Tongue (tissue), 2 donors: ENCODE data around the gene ANK3. TPM values are rescaled to one million over a fixed set of nuclear protein-coding genes. Genes with fewer than 3 reads are reported as not detected.
A peak's percentile ranks its signal among the peaks of the same experiment; 100 is the strongest.

Experiments
- DNase-seq: peaks from one replicate; pipeline ENCODE4 v3.0.0-alpha.2; 2015
- total RNA-seq: library from RNA; depleted of rRNA; stranded (reverse); fragments of >200 nt; gene quantifications from one replicate; pipeline ENCODE4 v1.2.3, GENCODE V29; 2014

Gene ANK3
- total RNA-seq, 1 donor from 2014 or later: 148 TPM

DNA sequence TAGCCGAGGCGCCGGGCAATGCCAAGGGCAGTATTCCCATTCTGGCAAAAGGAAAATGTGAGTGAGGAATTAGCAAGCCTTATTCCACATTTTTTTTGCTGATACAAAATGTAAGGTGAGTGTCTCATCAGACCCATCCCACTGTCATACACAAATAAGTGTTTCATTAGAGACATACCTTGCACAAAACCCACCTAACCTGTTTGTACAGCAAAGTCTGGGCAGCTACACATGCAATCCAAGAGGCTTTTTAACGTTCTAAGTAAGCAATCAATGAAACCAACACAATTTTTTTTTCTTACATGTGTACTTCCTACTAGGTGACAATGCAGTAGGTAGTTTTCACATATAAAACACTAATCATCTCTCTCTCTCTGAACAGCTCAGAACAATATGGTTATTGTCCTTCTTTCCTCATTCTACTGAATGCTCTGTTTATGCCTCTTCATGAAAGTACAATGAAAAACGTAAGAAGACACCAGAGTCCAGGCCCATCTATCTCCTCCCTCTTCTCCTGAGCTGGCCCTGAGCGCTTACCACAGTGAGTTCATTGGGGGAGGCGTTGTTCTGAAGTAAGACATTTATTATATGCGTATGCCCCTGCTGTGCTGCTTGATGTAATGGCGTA lies 217.2 kb downstream of the ANK3 start:
- DNase-seq: peak; percentile 48

GRCh38 chr10:60171436-60172013 lies 218.2 kb downstream of the ANK3 start:
- DNase-seq: no peak

DNA sequence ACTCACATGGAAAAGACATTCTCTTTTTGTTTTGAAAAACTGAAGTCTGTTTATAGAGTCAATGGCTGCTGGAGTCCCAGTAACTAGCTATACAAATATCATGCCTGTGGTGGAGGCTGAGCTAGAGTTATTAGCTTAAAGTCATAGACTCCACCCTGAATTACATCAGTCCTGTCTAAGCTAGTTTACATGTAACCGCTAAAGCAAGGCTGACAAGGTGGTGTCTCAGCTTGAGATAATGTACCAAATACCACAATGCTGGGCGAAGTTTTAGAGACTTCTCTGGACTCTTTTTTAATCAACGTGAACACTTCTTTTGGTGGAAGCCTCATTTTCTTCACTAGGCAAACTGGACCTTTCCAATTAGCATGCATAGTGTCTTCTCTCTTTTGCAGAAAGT lies 219.4 kb downstream of the ANK3 start:
- DNase-seq: peak; percentile 21

DNA sequence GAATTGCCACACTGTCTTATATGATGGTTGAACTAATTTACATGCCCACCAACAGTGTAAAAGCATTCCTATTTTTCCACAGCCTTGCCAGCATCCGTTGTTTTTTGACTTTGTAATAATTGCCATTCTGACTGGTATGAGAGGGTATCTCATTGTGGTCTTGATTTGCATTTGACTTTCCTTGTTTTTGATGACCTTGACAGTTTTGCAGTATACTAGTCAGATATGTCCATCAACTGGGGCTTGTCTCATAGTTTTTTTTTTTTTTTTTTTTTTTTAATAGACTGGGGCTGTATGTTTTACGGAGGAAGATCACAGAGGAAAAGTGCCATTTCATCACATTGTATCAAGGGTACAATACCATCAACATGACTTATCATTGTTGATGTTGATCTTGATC lies 220.6 kb downstream of the ANK3 start:
- DNase-seq: no peak

DNA sequence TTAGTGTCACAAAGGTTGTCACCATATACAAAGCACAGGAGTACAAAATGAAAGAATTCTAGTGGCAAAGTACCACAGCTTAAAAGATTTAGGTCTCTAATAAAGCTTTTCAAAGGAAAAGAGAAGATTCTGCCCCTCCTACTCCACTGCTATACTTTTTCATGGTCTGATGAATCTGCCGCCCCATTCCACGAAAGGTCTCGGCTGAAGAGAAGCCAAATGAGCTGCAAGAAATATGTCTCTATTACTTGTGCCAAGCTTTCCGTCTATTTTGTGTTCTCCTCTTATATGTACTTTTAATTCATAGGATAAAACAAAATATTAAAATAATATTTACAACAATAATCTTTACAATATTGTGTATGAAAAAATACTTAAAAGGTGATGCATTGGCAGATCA lies 222.6 kb downstream of the ANK3 start:
- no peak for DNase-seq

- DNase-seq: no peak
Measured at GRCh38 chr10:60163786-60164185, 225.9 kb downstream of the ANK3 start.

- DNase-seq: no peak
Measured at GRCh38 chr10:60162631-60163030, 227.0 kb downstream of the ANK3 start.

DNA sequence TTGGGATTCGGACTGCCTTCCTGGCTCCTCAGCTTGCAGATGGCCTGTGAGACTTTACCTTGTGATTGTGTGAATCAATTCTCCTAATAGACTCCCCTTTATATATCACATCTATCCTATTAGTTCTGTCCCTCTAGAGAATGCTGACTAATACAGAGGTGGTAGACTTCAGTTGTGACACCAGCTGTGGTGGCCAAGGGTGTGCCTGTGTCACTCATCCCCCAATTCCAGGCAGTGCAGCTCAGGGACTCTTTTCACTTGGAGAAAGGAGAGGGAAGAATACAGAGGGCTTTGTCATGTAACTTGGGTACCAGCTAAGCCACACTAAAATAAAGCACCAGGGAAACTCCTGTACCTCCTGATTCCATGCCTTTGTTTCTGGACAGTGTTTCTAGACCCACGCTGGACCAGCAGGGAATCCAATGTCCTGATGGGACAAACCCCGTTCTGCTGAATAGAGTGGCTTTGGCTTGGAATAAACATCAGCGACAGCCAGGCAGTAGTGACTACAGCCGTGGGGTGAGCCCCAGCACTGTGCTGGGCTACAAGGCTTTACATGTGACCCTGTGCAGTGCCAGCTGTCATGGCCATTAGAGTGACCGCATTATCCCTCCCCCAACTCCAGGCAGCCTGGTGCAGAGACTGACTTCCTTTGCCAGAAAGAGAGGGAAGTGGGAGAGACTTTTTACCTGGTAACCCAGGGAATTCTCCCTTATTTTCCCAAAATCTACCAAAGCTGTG lies 233.6 kb downstream of the ANK3 start:
- DNase-seq: no peak

- DNase-seq: no peak
Measured at GRCh38 chr10:60155099-60155877, 234.4 kb downstream of the ANK3 start.

GRCh38 chr10:60149003-60149402 lies 240.7 kb downstream of the ANK3 start:
- DNase-seq: no peak

GRCh38 chr10:60148266-60148840 lies 241.3 kb downstream of the ANK3 start:
- peak; percentile 81 for DNase-seq

DNA sequence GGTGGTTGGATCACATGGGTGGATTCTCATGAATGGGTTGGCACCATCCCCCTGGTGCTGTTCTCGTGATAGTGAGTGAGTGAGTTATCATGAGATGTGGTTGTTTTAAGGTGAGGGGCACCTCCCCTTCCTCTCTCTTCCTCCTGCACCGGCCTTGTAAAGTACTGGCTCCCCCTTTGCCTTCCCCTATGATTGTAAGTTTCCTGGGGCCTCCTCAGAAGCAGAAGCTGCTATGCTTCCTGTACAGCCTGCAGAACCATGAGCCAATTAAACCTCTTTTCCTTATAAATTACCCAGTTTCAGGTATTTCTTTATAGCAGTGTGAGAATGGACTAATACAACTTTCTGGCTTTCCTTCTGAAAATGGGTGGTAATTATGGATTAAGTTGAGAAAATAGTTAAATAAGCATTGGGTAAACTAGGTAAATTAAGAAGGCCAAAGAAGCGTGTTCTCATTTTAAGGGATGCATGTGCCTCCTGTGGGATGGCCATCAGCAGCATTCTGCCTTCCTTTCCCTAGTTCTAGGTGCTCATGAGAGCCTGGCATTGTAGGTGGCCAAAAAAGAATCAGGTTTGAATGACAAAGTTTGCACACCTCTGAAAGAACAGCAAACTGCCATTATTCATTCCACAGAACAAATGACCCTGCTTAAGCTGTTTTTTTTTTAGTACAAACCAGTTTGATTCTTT lies 242.0 kb downstream of the ANK3 start:
- no peak for DNase-seq

- DNase-seq: no peak
Measured at GRCh38 chr10:60147025-60147424, 242.7 kb downstream of the ANK3 start.

- DNase-seq: no peak
Measured at GRCh38 chr10:60144099-60144498, 245.6 kb downstream of the ANK3 start.

DNA sequence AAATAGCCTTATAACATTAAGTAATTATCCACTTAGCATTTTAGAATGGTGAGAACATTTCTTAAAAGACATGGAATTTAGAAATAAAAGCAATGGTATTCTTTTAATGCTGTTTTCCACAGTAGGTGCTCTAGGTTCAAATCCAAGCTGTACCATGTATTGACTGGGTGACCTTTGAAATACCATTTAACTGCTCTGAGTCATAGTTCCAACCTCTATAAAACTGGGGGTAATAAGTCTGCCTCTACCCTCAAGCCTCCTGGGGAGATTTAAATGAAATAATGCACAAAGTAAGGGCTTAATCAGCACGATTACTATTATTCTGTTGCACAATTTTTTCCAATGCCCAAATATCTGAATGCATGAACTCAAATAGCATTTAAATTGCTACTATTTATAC lies 246.9 kb downstream of the ANK3 start:
- no peak for DNase-seq

DNA sequence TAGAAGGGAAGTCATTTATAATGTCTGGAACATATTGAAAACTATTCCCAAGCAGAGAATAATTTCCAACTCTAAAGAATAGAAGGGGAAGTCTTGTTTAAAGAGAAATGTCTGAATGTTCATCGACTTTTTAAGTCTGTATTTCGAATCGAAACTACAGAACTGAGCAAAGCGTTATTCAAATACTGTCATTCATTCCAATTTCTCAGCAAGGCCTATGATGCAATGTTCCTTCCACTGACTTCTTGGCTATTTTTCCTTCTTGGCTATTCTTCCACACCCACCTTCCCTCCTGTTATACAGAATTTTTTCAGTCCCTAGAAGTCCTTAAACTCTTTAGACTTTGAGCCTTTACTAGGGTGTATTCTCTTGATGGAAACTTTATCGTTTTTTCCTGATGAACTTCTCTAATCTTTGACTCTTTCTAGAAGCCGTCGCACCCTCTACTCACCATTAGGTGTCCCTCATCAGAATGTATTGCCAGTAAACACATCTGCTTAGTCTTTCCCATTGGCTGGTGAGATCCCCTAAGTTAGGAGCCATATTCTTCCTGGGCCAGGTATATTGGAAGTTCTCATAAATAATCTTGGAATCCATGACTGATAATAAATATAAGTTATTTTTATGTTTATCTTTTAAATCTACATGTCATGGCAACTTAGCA lies 247.6 kb downstream of the ANK3 start:
- DNase-seq: peak; percentile 20

- peak; percentile 78 for DNase-seq
Measured at GRCh38 chr10:60140651-60141632, 248.7 kb downstream of the ANK3 start.

DNA sequence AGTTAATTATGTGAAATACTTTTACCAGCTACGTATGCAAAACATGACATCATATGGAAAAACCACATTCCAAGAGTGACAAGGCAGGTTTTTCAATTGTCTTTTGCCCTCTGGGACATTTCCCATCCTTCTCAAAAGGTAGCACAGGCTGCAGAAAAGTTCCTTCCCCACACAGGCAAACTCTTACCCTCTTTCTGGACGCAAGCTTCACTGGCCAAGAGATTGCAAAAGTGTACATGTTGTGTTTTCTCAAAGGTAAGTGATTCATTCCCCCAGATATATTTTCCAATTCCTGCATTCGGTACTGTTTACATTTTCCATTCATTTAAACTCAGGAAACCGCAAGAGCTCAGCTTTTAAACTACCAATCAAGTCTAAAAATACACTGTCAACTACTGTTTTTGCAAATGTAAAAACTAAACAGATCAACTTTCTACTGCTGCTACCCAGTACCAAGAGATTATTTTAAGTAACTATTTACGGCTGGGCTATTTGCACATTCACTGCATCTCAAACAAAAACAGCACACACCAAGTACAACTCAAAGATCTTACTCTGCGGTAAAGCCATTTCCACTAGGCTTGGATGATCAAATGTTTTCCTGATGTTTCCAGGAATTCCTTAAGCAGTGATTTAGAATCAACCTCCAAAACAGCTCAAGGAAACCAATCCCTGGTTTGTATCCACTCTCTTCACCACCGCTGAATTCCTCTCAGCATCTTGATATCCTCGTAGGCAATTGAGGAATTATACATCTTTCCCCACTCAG lies 249.7 kb downstream of the ANK3 start:
- peak; percentile 64 for DNase-seq

GRCh38 chr10:60139290-60139689 lies 250.4 kb downstream of the ANK3 start:
- no peak for DNase-seq
